HFFc6 (cell line): ENCODE results near the gene PHF21A. TPM values are rescaled to one million over a fixed set of nuclear protein-coding genes. Genes with fewer than 3 reads are reported as not detected.

Experiments
- DNase-seq: peaks from one replicate; pipeline ENCODE4 v3.0.0-alpha.2; 2018
- H3K27ac Mint-ChIP-seq: 2 replicates; pipeline ENCODE4 v1.8.0; 2020; ENCODE audit warnings: mild to moderate bottlenecking, mixed read lengths
- H3K27me3 Mint-ChIP-seq: 2 replicates; pipeline ENCODE4 v1.8.0; 2021; ENCODE audit warnings: mild to moderate bottlenecking, moderate library complexity, mixed read lengths; ENCODE audit not compliant: insufficient read depth
- H3K36me3 Mint-ChIP-seq: 2 replicates; pipeline ENCODE4 v1.8.0; 2021; ENCODE audit warnings: low read depth, mixed read lengths
- H3K4me1 Mint-ChIP-seq: 2 replicates; pipeline ENCODE4 v1.8.0; 2020; ENCODE audit warnings: low read depth, mixed read lengths
- H3K4me3 Mint-ChIP-seq: 2 replicates; pipeline ENCODE4 v1.8.0; 2020; ENCODE audit warnings: mild to moderate bottlenecking, moderate library complexity, mixed read lengths
- H3K9me3 Mint-ChIP-seq: 2 replicates; pipeline ENCODE4 v1.8.0; 2020; ENCODE audit warnings: mild to moderate bottlenecking, mixed read lengths
- total RNA-seq, 6 experiments: library from RNA; stranded (reverse); fragmentation: NEBNext Ultra II Directional; extraction: Animal tissue kit (Norgen Biotek cat#: 25700); gene quantifications; 2 replicates in 1 of 6; 3 replicates in 5 of 6; pipeline ENCODE4 v1.2.3, GENCODE V29; 2021
- TF ChIP-seq, protein P1 (sequence below): fragments of 200-600 bp; sonication (generic); IDR thresholded peaks from 2 replicates; pipeline ENCODE4 v1.5.0; 2021; ENCODE audit warnings: antibody characterized with exemption, mild to moderate bottlenecking

PHF21A gene
- total RNA-seq, 6 experiments from 2014 or later = 25.5 to 32.4 (median 26.2) TPM

- H3K4me3 Mint-ChIP-seq = no peak overlapping the region
- TF ChIP-seq, protein P1, sequence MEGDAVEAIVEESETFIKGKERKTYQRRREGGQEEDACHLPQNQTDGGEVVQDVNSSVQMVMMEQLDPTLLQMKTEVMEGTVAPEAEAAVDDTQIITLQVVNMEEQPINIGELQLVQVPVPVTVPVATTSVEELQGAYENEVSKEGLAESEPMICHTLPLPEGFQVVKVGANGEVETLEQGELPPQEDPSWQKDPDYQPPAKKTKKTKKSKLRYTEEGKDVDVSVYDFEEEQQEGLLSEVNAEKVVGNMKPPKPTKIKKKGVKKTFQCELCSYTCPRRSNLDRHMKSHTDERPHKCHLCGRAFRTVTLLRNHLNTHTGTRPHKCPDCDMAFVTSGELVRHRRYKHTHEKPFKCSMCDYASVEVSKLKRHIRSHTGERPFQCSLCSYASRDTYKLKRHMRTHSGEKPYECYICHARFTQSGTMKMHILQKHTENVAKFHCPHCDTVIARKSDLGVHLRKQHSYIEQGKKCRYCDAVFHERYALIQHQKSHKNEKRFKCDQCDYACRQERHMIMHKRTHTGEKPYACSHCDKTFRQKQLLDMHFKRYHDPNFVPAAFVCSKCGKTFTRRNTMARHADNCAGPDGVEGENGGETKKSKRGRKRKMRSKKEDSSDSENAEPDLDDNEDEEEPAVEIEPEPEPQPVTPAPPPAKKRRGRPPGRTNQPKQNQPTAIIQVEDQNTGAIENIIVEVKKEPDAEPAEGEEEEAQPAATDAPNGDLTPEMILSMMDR = no peak
- DNase-seq = no peak
- H3K36me3 Mint-ChIP-seq = no peaks in the 10 kb centered on the region
- H3K27ac Mint-ChIP-seq = no peak overlapping the region
- H3K4me1 Mint-ChIP-seq = peaks cover 21% of the 10 kb centered on the region
- no peaks in the 10 kb centered on the region for H3K27me3 Mint-ChIP-seq
- no peaks in the 10 kb centered on the region for H3K9me3 Mint-ChIP-seq
Measured at GRCh38 chr11:46069595-46069994, 51.7 kb downstream of the PHF21A start.

DNA sequence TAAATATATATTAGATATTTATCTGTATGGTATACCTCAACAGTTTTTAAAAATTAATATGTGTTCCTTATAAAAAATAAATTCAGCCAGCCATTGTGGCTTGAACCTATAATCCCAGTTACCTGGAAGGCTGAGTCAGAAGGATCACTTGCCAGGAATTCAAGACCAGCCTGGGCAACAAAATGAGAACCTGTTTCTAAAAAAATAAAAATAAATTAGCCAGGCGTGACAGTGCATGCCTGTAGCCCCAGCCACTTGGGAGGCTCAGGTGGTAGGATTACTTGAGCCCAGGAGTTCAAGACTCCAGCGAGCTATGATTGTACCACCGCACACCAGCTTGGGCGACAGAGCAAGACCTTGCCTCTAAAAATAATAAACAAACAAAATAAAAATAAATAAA lies 54.9 kb downstream of the PHF21A start:
- peaks cover 25% of the 10 kb centered on the region for H3K4me1 Mint-ChIP-seq
- H3K36me3 Mint-ChIP-seq = peaks cover 5% of the 10 kb centered on the region; the same call in 1 of the 2 replicates
- H3K27ac Mint-ChIP-seq = no peak overlapping the region
- no peak overlapping the region for H3K4me3 Mint-ChIP-seq
- H3K27me3 Mint-ChIP-seq = no peaks in the 10 kb centered on the region
- no peak for DNase-seq
- TF ChIP-seq, protein P1 = no peak
- no peaks in the 10 kb centered on the region for H3K9me3 Mint-ChIP-seq

- no peaks in the 10 kb centered on the region for H3K27me3 Mint-ChIP-seq
- H3K27ac Mint-ChIP-seq = no peak overlapping the region
- no peaks in the 10 kb centered on the region for H3K9me3 Mint-ChIP-seq
- H3K36me3 Mint-ChIP-seq = peaks cover 5% of the 10 kb centered on the region; the same call in 1 of the 2 replicates
- peaks cover 25% of the 10 kb centered on the region for H3K4me1 Mint-ChIP-seq
- no peak overlapping the region for H3K4me3 Mint-ChIP-seq
- TF ChIP-seq, protein P1 = no peak
- DNase-seq = no peak
Measured at GRCh38 chr11:46065681-46066080, 55.6 kb downstream of the PHF21A start.

GRCh38 chr11:46064221-46064620 lies 57.0 kb downstream of the PHF21A start:
- TF ChIP-seq, protein P1 = no peak
- H3K27me3 Mint-ChIP-seq = no peaks in the 10 kb centered on the region
- no peaks in the 10 kb centered on the region for H3K9me3 Mint-ChIP-seq
- H3K27ac Mint-ChIP-seq = peak overlapping the region; percentile 16; the same call in 1 of the 2 replicates
- no peak overlapping the region for H3K4me3 Mint-ChIP-seq
- peaks cover 5% of the 10 kb centered on the region; the same call in 1 of the 2 replicates for H3K36me3 Mint-ChIP-seq
- DNase-seq = peak; percentile 11
- peaks cover 21% of the 10 kb centered on the region for H3K4me1 Mint-ChIP-seq

- Mint-ChIP-seq H3K27ac (no peak overlapping the region), H3K36me3 (peaks cover 5% of the 10 kb centered on the region; the same call in 1 of the 2 replicates), H3K27me3 (no peaks in the 10 kb centered on the region), H3K4me3 (no peak overlapping the region), H3K9me3 (no peaks in the 10 kb centered on the region), H3K4me1 (peaks cover 15% of the 10 kb centered on the region)
- no peak for DNase-seq
- TF ChIP-seq, protein P1 = no peak
Measured at GRCh38 chr11:46063138-46063537, 58.1 kb downstream of the PHF21A start.

DNA sequence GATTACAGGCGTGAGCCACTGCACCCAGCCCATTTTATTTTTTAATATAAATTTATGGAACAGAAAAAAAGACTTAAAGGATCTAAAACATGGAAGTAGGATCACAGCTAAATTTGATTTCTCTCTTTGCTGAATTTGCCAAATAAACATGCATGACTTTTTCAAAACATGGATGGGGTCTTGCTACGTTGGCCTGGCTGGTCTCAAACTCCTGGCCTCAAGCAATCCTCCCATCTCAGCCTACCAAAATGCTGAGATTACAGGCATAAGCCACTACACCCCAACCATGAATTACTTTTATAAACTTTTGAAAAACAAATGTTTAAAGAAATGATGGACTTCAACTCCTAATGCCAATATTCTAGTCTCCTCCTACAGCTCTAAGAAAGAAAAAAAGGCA lies 61.2 kb downstream of the PHF21A start:
- no peaks in the 10 kb centered on the region for H3K9me3 Mint-ChIP-seq
- no peak overlapping the region for H3K4me3 Mint-ChIP-seq
- H3K4me1 Mint-ChIP-seq = peaks cover 25% of the 10 kb centered on the region
- no peaks in the 10 kb centered on the region for H3K27me3 Mint-ChIP-seq
- no peak for DNase-seq
- H3K36me3 Mint-ChIP-seq = peaks cover 5% of the 10 kb centered on the region; the same call in 1 of the 2 replicates
- no peak overlapping the region for H3K27ac Mint-ChIP-seq
- TF ChIP-seq, protein P1 = no peak
